Cardiac septum (tissue), 1 donor: ENCODE results near the gene DNMT1. TPM values are rescaled to one million over a fixed set of nuclear protein-coding genes. Genes with fewer than 3 reads are reported as not detected.

Source experiments
- DNase-seq: peaks from one replicate; pipeline ENCODE4 v3.0.0-alpha.2; 2020; ENCODE audit warnings: low spot score
- intact Hi-C: fragments of 100-400 bp; cut with DNase I; formaldehyde crosslinking; loops from one replicate; pipeline ENCODE4 v1.14.0; 2022
- total RNA-seq: library from RNA; stranded (reverse); fragmentation: NEBNext Ultra II Directional; extraction: Animal tissue kit (Norgen Biotek cat#: 25700); gene quantifications from one replicate; pipeline ENCODE4 v1.2.1, GENCODE V29; 2021
- donor health status: DM: no; HTN: no; CAD: no.

Gene DNMT1
- total RNA-seq, 1 donor from 2014 or later: 27.3 TPM

GRCh38 chr19:10149427-10149826, 45.3 kb downstream of the DNMT1 start:
- DNase-seq: no peak
- intact Hi-C loops: no loop called here

- intact Hi-C loops: no loop called here
- DNase-seq: no peak
Measured at GRCh38 chr19:10146142-10146541, 48.6 kb downstream of the DNMT1 start.

- intact Hi-C loops: no loop called here
- DNase-seq: no peak
Measured at GRCh38 chr19:10145031-10145430, 49.7 kb downstream of the DNMT1 start.

GRCh38 chr19:10144361-10144760, 50.4 kb downstream of the DNMT1 start:
- no peak for DNase-seq
- intact Hi-C loops: no loop called here

DNA sequence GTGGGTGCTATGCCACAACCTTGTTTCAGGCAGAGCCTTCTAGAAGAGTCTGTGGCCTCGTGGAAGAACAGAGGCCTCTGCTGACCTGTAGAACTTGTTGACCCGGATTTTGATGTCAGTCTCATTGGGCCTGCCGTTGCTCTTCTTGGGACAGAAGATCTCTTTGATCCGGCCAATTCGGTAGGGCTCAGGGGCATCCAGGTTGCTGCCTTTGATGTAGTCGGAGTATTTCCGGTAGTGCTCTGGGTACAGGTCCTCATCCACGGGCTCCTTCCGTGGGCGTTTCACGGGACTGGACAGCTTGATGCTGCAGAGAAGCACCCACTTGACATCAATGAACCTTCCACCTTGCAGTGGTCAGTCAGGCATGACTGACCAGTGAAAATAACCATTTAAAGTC, 51.1 kb downstream of the DNMT1 start:
- intact Hi-C loops: no loop called here

DNA sequence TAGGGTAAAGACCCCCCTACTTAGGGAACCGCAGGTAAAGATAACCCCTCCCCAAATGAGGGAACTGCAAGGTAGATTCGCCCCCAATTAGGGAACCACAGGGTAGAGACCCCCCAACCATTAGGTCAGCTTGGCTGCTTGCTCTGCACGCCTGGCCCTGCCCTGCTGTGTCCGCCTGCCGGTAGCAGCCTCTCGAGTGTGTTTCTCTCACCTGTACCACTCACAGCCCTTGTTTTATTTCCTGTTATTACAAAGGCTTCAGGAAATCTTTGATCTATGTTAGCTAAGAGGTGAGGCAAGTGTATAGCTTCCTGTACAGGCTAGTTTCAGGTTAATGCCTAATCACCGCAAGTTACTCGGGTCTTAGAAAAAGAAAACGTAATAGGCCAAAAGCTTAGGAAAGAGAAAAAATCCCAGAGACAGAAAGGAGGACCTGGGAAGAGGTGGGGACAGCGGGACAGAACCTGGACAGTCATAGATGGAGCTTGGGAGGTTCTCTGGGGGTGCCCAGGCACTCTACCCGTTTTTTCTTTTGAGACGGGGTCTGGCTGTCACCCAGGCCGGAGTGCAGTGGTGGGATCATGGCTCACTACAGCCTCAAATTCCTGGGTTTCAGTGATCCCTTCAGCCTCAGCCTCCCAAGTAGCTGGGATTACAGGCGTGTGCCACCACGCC, 51.9 kb downstream of the DNMT1 start:
- DNase-seq: no peak
- intact Hi-C loops: no loop called here

More for the DNA sequence above, 51.1 kb downstream of the DNMT1 start:
- DNase-seq: no peak

DNA sequence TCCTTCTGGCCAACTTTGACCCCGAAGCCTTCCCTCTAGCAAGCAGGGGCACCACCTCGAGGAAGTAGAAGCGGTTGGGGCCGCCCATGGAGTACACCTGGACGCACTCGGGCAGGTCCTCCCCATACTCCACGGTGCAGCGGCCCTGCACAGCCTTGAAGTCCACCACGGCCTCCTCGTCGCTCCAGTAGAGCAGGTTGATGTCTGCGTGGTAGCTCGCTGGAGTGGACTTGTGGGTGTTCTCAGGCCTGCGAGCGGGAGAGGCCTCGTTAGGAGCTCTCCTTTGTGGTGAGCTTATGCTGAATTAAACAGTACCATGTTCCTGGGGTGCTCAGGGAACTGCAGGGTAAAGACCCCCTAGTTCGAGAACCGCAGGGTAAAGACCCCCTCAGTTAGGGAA, 52.8 kb downstream of the DNMT1 start:
- intact Hi-C loops: no loop called here
- no peak for DNase-seq

DNA sequence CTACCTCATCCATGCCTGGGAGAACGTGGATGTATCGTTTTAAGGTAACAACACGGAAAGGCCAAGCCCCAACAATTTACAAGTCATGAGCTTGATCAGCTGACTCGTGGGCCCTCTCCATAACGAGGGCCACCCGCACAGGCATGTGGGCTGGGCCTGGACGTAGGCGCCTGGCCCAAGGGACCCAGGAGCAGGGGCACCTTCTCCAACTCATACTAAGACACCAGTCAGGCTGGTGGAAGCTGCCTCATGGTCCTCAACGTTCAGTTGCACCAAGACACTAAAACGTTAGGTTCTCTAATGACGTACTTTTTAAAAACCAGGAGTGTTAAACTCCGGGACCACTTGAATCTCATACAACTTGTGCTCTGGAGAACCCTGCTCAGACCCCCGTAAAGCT, 53.3 kb downstream of the DNMT1 start:
- DNase-seq: no peak
- intact Hi-C loops: no loop called here

DNA sequence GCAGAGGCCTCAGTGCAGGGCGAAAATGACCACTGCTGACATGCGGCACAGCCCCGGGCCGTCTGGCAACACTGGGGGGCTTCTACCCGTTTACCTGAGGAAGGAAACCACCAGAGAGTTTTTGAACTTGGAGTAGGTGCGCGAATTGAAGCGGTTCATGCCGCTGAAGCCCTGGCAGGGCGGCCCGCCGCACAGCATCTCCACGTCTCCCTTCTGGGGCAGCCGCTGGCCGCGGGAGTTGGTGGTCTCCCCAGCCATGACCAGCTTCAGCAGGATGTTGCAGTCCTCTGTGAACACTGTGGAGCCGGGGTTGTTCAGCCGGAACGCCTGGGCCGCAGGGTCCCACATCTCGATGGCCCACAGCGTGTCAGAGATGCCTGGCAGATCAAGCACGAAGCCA, 54.8 kb downstream of the DNMT1 start:
- intact Hi-C loops: no loop called here
- DNase-seq: no peak

- DNase-seq: no peak
- intact Hi-C loops: no loop called here
Measured at GRCh38 chr19:10138879-10139795, 55.6 kb downstream of the DNMT1 start.

GRCh38 chr19:10137751-10138682, 56.7 kb downstream of the DNMT1 start:
- no peak for DNase-seq
- intact Hi-C loops: no loop called here

DNA sequence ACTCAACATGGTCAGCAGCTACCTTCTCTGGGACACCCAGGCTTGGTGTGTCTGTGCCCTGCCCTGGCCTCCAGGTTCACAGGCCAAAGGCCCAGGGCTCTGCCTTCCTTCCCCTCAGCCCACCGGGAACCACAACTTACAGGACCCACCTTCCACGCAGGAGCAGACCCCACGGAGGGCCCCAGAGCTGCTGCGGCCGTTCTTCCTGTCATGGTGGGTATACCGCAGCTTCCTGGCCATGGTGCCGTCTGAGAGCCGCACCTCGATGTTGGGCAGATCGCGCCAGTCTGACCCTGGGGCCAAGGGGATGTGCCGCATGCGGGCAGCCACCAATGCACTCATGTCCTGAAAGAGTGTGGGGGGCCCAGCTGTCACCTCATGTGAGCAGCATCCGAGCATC, 57.8 kb downstream of the DNMT1 start:
- intact Hi-C loops: no loop called here
- DNase-seq: no peak

DNA sequence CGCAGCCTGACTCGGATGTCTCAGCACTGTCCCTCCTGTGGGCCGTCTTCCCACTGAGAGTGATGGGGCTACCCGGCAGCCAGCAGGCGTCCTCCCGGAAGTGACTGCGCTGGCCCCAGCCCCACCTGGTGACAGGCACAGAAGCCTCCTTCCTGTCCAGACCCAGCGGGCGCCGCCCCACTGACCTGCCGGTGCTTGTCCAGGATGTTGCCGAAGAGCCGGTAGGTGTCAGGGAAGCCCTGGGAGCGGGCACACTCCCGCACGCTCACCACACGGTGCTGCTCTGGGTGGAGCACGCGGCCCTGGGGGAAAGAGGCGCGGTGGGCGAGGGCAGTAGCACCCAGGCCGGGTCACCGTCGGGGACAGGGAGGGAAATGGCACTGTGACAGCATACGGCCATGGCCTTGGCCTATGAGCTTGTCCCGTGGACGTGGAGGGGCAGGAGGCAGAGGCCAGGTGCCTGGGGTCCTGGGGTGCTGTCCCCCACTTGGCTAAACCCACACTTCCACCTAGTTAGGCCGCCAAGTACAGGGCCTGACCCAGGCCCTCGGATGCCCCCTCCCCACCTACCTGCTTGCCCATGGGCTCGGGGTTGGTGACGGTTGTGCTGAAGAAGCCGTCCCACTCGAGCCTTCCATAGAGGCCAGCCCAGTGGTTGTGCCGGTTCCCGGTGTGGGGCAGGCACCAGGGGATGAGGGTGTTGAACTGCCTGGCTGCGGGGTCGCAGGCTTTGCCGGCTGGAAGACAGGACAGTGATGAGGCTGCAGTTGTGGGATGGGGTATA, 59.0 kb downstream of the DNMT1 start:
- no peak for DNase-seq
- intact Hi-C loops: no loop called here

- intact Hi-C loops: no loop called here
- DNase-seq: no peak
Measured at GRCh38 chr19:10134040-10134439, 60.7 kb downstream of the DNMT1 start.

DNA sequence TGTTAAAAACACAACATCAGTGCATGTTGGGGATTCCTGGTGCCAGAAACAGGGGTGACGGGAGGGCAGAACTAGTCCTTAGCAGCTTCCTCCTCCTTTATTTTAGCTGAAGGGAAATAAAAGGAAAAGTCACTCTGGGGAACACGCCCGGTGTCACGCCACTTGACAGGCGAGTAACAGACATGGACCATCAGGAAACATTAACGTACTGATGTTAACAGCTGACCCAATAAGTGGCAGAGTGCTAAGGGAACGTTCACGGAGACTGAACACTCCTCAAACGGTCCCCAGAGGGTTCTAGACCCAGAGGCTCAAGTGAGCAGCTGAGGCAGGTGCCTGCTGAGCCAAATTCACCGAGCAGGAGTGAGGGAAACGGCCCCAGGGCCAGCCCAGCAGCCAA, 61.2 kb downstream of the DNMT1 start:
- intact Hi-C loops: no loop called here
- DNase-seq: no peak

DNA sequence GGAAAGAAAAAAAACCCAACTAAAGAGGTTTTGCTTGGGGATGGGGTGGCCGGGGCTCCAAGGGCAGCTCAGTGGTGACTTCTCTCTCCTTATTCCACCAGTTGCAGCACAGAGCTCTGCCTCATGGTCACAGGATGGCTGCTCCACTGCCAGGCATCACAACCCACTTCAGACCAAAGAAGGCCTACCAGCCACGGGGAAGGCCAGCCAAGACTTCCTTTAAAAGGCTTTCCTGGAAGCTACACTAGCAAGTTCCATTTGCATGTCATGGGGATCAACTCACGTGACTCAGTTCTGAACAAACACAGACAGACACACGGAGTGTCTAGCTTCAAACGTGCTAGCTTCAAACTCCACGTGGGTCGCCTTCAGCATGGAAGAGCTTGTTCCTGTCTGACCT, 61.8 kb downstream of the DNMT1 start:
- intact Hi-C loops: no loop called here
- no peak for DNase-seq

- intact Hi-C loops: no loop called here
Measured at GRCh38 chr19:10126213-10126639, 68.5 kb downstream of the DNMT1 start.

DNA sequence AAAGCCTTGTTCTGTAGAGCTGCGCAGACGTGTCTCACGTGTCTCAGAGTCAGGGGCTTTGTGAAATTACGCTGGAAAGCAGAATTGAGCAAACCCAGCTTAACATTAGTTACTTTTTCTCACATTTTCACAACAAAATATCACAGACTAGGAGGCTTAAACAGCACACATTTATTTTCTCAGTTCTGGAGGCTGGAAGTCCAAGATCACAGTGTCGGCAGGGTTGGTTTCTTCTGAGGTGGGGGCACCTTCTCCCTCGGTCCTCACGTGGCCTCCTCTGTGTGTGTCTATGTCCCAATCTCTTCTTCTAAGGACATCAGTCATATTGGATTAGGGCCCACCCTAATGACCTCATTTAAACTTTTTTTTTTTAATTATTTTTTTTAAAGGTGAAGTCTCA, 70.3 kb downstream of the DNMT1 start:
- intact Hi-C loops: no loop called here

More at GRCh38 chr19:10126213-10126639, 68.5 kb downstream of the DNMT1 start:
- no peak for DNase-seq

DNA sequence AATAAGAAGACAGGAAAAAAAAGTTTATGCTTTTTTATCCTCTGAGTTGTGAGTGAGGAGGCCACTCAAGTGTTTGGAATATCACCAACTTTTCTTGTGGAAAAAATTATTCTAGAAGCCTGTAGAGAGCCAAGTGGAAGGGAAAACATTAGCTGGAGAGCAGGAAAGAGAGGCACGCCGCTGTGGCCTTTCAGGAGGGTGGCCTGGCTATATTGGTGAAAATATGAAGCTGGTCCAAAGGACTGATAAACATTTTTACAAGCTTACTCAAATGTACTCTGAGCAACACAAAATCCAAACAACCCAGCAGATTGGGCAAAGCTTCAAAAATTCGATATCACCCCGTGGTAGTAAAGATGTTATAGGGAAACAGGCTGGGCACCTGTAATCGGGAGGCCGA, 72.7 kb downstream of the DNMT1 start:
- DNase-seq: no peak

More for the DNA sequence above, 70.3 kb downstream of the DNMT1 start:
- no peak for DNase-seq

More for the DNA sequence above, 72.7 kb downstream of the DNMT1 start:
- intact Hi-C loops: no loop called here
